GM18907 (cell line): ENCODE data around the gene FGF14.
A peak's percentile ranks its signal among the peaks of the same experiment; 100 is the strongest.

Experiments
- ATAC-seq: cut with Tn5 transposase; IDR thresholded peaks from one replicate; pipeline ENCODE4 v1.9.1; 2021; ENCODE audit warnings: mild to moderate bottlenecking, moderate library complexity; ENCODE audit not compliant: unreplicated experiment

The FGF14 gene

GRCh38 chr13:102369302-102369701, 32.5 kb downstream of the FGF14 start:
- ATAC-seq, result no peak

GRCh38 chr13:102367836-102368235, 34.0 kb downstream of the FGF14 start:
- no peak for ATAC-seq

GRCh38 chr13:102361113-102361512, 40.7 kb downstream of the FGF14 start:
- no peak for ATAC-seq

- no peak for ATAC-seq
These were observed 42.6 kb downstream of the FGF14 start for GRCh38 chr13:102359264-102359663.

- no peak for ATAC-seq
These were observed 46.6 kb downstream of the FGF14 start for GRCh38 chr13:102355251-102355650.

- ATAC-seq, result no peak
These were observed 47.8 kb downstream of the FGF14 start for GRCh38 chr13:102354011-102354410.

- ATAC-seq, result no peak
These were observed 50.3 kb downstream of the FGF14 start for GRCh38 chr13:102351521-102351920.

- no peak for ATAC-seq
These were observed 54.4 kb downstream of the FGF14 start for GRCh38 chr13:102347490-102347889.

GRCh38 chr13:102346769-102347168, 55.1 kb downstream of the FGF14 start:
- ATAC-seq, result no peak

- no peak for ATAC-seq
These were observed 57.4 kb downstream of the FGF14 start for GRCh38 chr13:102344410-102344809.

GRCh38 chr13:102333320-102334198, 68.3 kb downstream of the FGF14 start:
- ATAC-seq, result no peak

- peak; percentile 81 for ATAC-seq
These were observed 72.9 kb downstream of the FGF14 start for GRCh38 chr13:102328909-102329308.

- ATAC-seq, result no peak
These were observed 74.7 kb downstream of the FGF14 start for GRCh38 chr13:102327119-102327617.

GRCh38 chr13:102326381-102327118, 75.3 kb downstream of the FGF14 start:
- no peak for ATAC-seq

GRCh38 chr13:102325321-102325720, 76.5 kb downstream of the FGF14 start:
- no peak for ATAC-seq

GRCh38 chr13:102323505-102323904, 78.3 kb downstream of the FGF14 start:
- ATAC-seq, result no peak

GRCh38 chr13:102323012-102323411, 78.8 kb downstream of the FGF14 start:
- no peak for ATAC-seq

- ATAC-seq, result no peak
These were observed 79.6 kb downstream of the FGF14 start for GRCh38 chr13:102322211-102322610.

- no peak for ATAC-seq
These were observed 83.6 kb downstream of the FGF14 start for GRCh38 chr13:102318233-102318632.

GRCh38 chr13:102317593-102317992, 84.3 kb downstream of the FGF14 start:
- ATAC-seq, result no peak

GRCh38 chr13:102316732-102317131, 85.1 kb downstream of the FGF14 start:
- no peak for ATAC-seq

GRCh38 chr13:102312841-102313240, 89.0 kb downstream of the FGF14 start:
- ATAC-seq, result no peak
